ENCODE results near the gene SETD7. TPM values are rescaled to one million over a fixed set of nuclear protein-coding genes. Genes with fewer than 3 reads are reported as not detected.

The SETD7 gene
- total and polyA plus RNA-seq, 2 of the 4 experiments (the other 2 are of a cell fraction), result 17.0 to 46.6 TPM

DNA sequence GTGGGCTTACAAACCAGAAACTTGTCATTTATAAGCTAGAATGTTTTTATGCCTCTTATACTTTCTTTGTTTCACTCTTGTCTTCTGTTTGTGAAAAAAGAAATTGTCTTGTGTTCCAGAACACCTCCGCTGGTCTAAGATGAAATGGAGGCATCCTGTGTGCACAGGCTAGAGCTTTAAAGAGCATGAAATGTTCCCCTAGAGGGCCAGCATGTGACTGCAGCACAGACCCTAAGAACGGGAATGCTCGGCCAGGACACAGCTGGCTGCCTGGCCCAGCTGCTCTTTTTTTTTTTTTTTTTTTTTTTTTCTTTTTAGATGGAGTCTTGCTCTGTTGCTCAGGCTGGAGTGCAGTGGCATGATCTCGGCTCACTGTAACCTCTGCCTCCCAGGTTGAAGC is 33.6 kb downstream of the SETD7 start:
- Histone ChIP-seq H2AK9ac (replicated peaks; ENCODE audit: low read depth, low read length, poor library complexity) (no peak overlapping the region), H3K36me3 (ENCODE audit: control insufficient read depth, insufficient read depth, low read length) (peaks cover 27% of the 10 kb centered on the region), H2BK20ac (ENCODE audit: low read depth, low read length) (no peak overlapping the region), H3K4me2 (ENCODE audit: low read depth, low read length) (no peak overlapping the region), H3K9me1 (ENCODE audit: insufficient read depth, low read length) (peaks cover 2% of the 10 kb centered on the region; the same call in 1 of the 2 replicates), H3K79me1 (ENCODE audit: low read depth in 1 of 2, low read length in 2 of 2) (peaks cover 3 to 4% of the 10 kb centered on the region in 2 experiments; a peak in 2 of 4 replicates), H4K20me1 (ENCODE audit: insufficient read depth, low read length) (0 out of 2 replicates have a peak, but pooled peaks cover 3% of the 10 kb centered on the region), H4K5ac (ENCODE audit: low read depth, low read length) (no peak overlapping the region), H3K56ac (ENCODE audit: extremely low read depth, insufficient read depth, low read length) (no peak overlapping the region), H4K8ac (ENCODE audit: low read depth in 2 of 2, low read length in 2 of 2) (no peak overlapping the region), H3K23ac (ENCODE audit: low read depth, low read length) (no peak overlapping the region), H3K4ac (ENCODE audit: low read depth, low read length) (no peak overlapping the region), H4K91ac (ENCODE audit: insufficient read depth, low read depth, low read length) (no peak overlapping the region), H3K18ac (ENCODE audit: low read depth, low read length) (no peak overlapping the region), H3K9me3 (ENCODE audit: control insufficient read depth, insufficient read depth, low read length) (no peaks in the 10 kb centered on the region), H3K4me3 (ENCODE audit: insufficient read depth, low read depth, low read length) (no peak overlapping the region), H2BK15ac (ENCODE audit: low read depth, low read length) (no peak overlapping the region), H2BK120ac (ENCODE audit: low read depth, low read length) (no peak overlapping the region), H2BK5ac (ENCODE audit: low read depth, low read length, poor library complexity, severe bottlenecking) (no peak overlapping the region), H2AFZ (replicated peaks; ENCODE audit: low read length, poor library complexity) (no peak overlapping the region), H3K27me3 (ENCODE audit: control insufficient read depth, insufficient read depth, low read length) (no peaks in the 10 kb centered on the region), H2AK5ac (ENCODE audit: low read depth, low read length) (no peak overlapping the region), H3K9ac (ENCODE audit: low read depth, low read length) (no peak overlapping the region), H3K27ac (ENCODE audit: insufficient read depth, low read length) (no peak overlapping the region), H3K4me1 (ENCODE audit: control insufficient read depth, insufficient read depth, low read length) (peaks cover 6% of the 10 kb centered on the region; the same call in 1 of the 2 replicates), H3K14ac (replicated peaks; ENCODE audit: low read depth, low read length) (no peak overlapping the region)
- BruUV-seq (replicated peaks), result no TSS peak
- dilution Hi-C loops (cut with HindIII; ENCODE audit: low sequenced_read_pairs, unreplicated experiment), result no loop called here
- DNase-seq (no peak), ATAC-seq (ENCODE audit: low read depth) (no peak)
- in situ Hi-C loops (cut with MboI; ENCODE audit: low sequenced_read_pairs), result no loop called here
- WGBS, 2 experiments (ENCODE audit: extremely low coverage in 2 of 2, insufficient read length in 1 of 2), result 100% methylated on average over 1 of the region's 4 CpGs; no CpG with 5 or more reads in 1 of the 2 experiments
- TF ChIP-seq MAFK (IDR thresholded peaks at IDR 0.05; ENCODE audit: low read depth, low read length), result no peak
- no peak for TF ChIP-seq POLR2A (IDR thresholded peaks at IDR 0.05; ENCODE audit: low read depth, low read length)
- no peak for TF ChIP-seq MXI1 (IDR thresholded peaks at IDR 0.05; ENCODE audit: borderline replicate concordance, low read depth, low read length)
- TF ChIP-seq BHLHE40 (IDR thresholded peaks at IDR 0.05; ENCODE audit: low read depth, low read length), result no peak
- TF ChIP-seq NFE2L2 (IDR thresholded peaks at IDR 0.05; ENCODE audit: low read depth, low read length), result no peak
- no peak for TF ChIP-seq SMC3 (IDR thresholded peaks at IDR 0.05; ENCODE audit: low read depth, low read length)
- TF ChIP-seq RFX5 (IDR thresholded peaks at IDR 0.05; ENCODE audit: low read depth, low read length), result no peak
- TF ChIP-seq, protein P1, sequence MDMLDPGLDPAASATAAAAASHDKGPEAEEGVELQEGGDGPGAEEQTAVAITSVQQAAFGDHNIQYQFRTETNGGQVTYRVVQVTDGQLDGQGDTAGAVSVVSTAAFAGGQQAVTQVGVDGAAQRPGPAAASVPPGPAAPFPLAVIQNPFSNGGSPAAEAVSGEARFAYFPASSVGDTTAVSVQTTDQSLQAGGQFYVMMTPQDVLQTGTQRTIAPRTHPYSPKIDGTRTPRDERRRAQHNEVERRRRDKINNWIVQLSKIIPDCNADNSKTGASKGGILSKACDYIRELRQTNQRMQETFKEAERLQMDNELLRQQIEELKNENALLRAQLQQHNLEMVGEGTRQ (IDR thresholded peaks at IDR 0.05; ENCODE audit: low read depth, low read length), result no peak
- TF ChIP-seq RAD21 (IDR thresholded peaks at IDR 0.05; ENCODE audit: low read length), result no peak
- TF ChIP-seq CEBPB (IDR thresholded peaks at IDR 0.05; ENCODE audit: low read depth, low read length), result no peak
- TF ChIP-seq MAZ (IDR thresholded peaks at IDR 0.05; ENCODE audit: borderline replicate concordance, low read depth, low read length), result no peak
- TF ChIP-seq, protein P2, sequence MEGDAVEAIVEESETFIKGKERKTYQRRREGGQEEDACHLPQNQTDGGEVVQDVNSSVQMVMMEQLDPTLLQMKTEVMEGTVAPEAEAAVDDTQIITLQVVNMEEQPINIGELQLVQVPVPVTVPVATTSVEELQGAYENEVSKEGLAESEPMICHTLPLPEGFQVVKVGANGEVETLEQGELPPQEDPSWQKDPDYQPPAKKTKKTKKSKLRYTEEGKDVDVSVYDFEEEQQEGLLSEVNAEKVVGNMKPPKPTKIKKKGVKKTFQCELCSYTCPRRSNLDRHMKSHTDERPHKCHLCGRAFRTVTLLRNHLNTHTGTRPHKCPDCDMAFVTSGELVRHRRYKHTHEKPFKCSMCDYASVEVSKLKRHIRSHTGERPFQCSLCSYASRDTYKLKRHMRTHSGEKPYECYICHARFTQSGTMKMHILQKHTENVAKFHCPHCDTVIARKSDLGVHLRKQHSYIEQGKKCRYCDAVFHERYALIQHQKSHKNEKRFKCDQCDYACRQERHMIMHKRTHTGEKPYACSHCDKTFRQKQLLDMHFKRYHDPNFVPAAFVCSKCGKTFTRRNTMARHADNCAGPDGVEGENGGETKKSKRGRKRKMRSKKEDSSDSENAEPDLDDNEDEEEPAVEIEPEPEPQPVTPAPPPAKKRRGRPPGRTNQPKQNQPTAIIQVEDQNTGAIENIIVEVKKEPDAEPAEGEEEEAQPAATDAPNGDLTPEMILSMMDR (conservative IDR thresholded peaks at IDR 0.05; ENCODE audit: low read depth, low read length), result no peak
- TF ChIP-seq RCOR1 (IDR thresholded peaks at IDR 0.05; ENCODE audit: insufficient replicate concordance, low read length), result no peak
- no peak for TF ChIP-seq CHD1 (IDR thresholded peaks at IDR 0.05; ENCODE audit: low read depth, low read length)
- no peak for TF ChIP-seq FOS (IDR thresholded peaks at IDR 0.05; ENCODE audit: low read depth, low read length)
- TF ChIP-seq, protein P3, sequence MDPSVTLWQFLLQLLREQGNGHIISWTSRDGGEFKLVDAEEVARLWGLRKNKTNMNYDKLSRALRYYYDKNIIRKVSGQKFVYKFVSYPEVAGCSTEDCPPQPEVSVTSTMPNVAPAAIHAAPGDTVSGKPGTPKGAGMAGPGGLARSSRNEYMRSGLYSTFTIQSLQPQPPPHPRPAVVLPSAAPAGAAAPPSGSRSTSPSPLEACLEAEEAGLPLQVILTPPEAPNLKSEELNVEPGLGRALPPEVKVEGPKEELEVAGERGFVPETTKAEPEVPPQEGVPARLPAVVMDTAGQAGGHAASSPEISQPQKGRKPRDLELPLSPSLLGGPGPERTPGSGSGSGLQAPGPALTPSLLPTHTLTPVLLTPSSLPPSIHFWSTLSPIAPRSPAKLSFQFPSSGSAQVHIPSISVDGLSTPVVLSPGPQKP (IDR thresholded peaks at IDR 0.05; ENCODE audit: borderline replicate concordance, low read depth, low read length), result no peak
- ChIA-PET CTCF (interaction anchor here (0.6 to 1.1 kb wide), 2 partner anchors 11 to 14 kb away, joined by 3 to 4 read pairs; no protein-coding TSS in a partner anchor), POLR2A (ENCODE audit: unreplicated experiment) (interaction anchor here (0.6 kb wide), 1 partner anchor 329 kb away, joined by 10 read pairs; no protein-coding TSS in a partner anchor)
- intact Hi-C loops (cut with micrococcal nuclease), result no loop called here
